ENCODE measurements around the gene USP37. TPM values are rescaled to one million over a fixed set of nuclear protein-coding genes. Genes with fewer than 3 reads are reported as not detected.

USP37 gene
- polyA plus RNA-seq, 2 of the 4 experiments (the other 2 are of a cell fraction) = 5.1 to 12.8 TPM

- ATAC-seq = no peak
- 82% methylated on average over 24 of the region's 24 CpGs for WGBS (ENCODE audit: missing lambda C conversion rate)
- Histone ChIP-seq H3K4me1 (no peaks in the 10 kb centered on the region), H3K9me3 (no peaks in the 10 kb centered on the region), H3K4me2 (no peak overlapping the region), H3K27ac (no peak overlapping the region), H3K4me3 (no peak overlapping the region)
- CTCF ChIA-PET = no interaction called here
- DNase-seq (ENCODE audit: low read depth in 1 of 2, low spot score in 1 of 2) = no peak
- TF ChIP-seq HEYL (CRISPR knock-in tag; IDR thresholded peaks at IDR 0.05) = no peak
- TF ChIP-seq TP53 (CRISPR knock-in tag; IDR thresholded peaks at IDR 0.05) = no peak
- no peak for TF ChIP-seq ZC3H11A (IDR thresholded peaks at IDR 0.05)
- no peak for TF ChIP-seq ZNF302 (CRISPR knock-in tag; IDR thresholded peaks at IDR 0.05)
- TF ChIP-seq NR3C1 (IDR thresholded peaks at IDR 0.05) = no peak
- TF ChIP-seq SREBF2 (IDR thresholded peaks at IDR 0.05) = no peak
- no peak for TF ChIP-seq NFE2L2 (conservative IDR thresholded peaks at IDR 0.05; ENCODE audit: low read length)
- TF ChIP-seq HOXA7 (CRISPR knock-in tag; IDR thresholded peaks at IDR 0.05) = no peak
- TF ChIP-seq RNF2 (IDR thresholded peaks at IDR 0.05; ENCODE audit: borderline replicate concordance, low read depth) = no peak
- no peak for TF ChIP-seq EP300 (IDR thresholded peaks at IDR 0.05)
- no peak for TF ChIP-seq PHF8 (IDR thresholded peaks at IDR 0.05; ENCODE audit: borderline replicate concordance, low read depth)
- no peak for TF ChIP-seq KDM5A (IDR thresholded peaks at IDR 0.05)
- TF ChIP-seq RARB (CRISPR knock-in tag; IDR thresholded peaks at IDR 0.05) = no peak
- no peak for TF ChIP-seq POLR2A (IDR thresholded peaks at IDR 0.05; ENCODE audit: low read length)
- no peak for TF ChIP-seq CHD2 (IDR thresholded peaks at IDR 0.05; ENCODE audit: low read length, partially characterized antibody)
- TF ChIP-seq, protein P1, sequence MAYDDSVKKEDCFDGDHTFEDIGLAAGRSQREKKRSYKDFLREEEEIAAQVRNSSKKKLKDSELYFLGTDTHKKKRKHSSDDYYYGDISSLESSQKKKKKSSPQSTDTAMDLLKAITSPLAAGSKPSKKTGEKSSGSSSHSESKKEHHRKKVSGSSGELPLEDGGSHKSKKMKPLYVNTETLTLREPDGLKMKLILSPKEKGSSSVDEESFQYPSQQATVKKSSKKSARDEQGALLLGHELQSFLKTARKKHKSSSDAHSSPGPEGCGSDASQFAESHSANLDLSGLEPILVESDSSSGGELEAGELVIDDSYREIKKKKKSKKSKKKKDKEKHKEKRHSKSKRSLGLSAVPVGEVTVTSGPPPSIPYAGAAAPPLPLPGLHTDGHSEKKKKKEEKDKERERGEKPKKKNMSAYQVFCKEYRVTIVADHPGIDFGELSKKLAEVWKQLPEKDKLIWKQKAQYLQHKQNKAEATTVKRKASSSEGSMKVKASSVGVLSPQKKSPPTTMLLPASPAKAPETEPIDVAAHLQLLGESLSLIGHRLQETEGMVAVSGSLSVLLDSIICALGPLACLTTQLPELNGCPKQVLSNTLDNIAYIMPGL (CRISPR knock-in tag; IDR thresholded peaks at IDR 0.05; ENCODE audit: borderline replicate concordance) = no peak
- no peak for TF ChIP-seq RCOR1 (IDR thresholded peaks at IDR 0.05; ENCODE audit: low read depth, low read length)
- TF ChIP-seq CEBPB (IDR thresholded peaks at IDR 0.05) = no peak
- TF ChIP-seq TFCP2L1 (CRISPR knock-in tag; IDR thresholded peaks at IDR 0.05) = no peak
- POLR2A ChIA-PET = no interaction called here
- no peak for FAIRE-seq
Measured at GRCh38 chr2:218428846-218429558, 139.1 kb downstream of the USP37 start.

GRCh38 chr2:218427741-218428140, 140.4 kb downstream of the USP37 start:
- ATAC-seq (no peak), DNase-seq (ENCODE audit: low read depth in 1 of 2, low spot score in 1 of 2) (no peak), FAIRE-seq (no peak)
- TF ChIP-seq MAZ (IDR thresholded peaks at IDR 0.05; ENCODE audit: borderline replicate concordance, low read depth, low read length) (no peak), RAD21 (conservative IDR thresholded peaks at IDR 0.05 in 1 of 2, IDR thresholded peaks at IDR 0.05 in 1 of 2) (no peak), JUNB (IDR thresholded peaks at IDR 0.05) (no peak), GATA3 (IDR thresholded peaks at IDR 0.05; ENCODE audit: borderline replicate concordance) (no peak), HOXB13 (CRISPR knock-in tag; IDR thresholded peaks at IDR 0.05; ENCODE audit: low read depth) (no peak), EP300 (IDR thresholded peaks at IDR 0.05) (no peak), POLR2A (IDR thresholded peaks at IDR 0.05; ENCODE audit: low read length) (no peak), BCL3 (IDR thresholded peaks at IDR 0.05) (no peak), SREBF2 (IDR thresholded peaks at IDR 0.05) (no peak), EHF (CRISPR knock-in tag; IDR thresholded peaks at IDR 0.05) (no peak), ZSCAN20 (CRISPR knock-in tag; IDR thresholded peaks at IDR 0.05) (no peak), RFX5 (IDR thresholded peaks at IDR 0.05) (no peak), ZC3H11A (IDR thresholded peaks at IDR 0.05) (no peak)
- TF ChIP-seq, protein P2, sequence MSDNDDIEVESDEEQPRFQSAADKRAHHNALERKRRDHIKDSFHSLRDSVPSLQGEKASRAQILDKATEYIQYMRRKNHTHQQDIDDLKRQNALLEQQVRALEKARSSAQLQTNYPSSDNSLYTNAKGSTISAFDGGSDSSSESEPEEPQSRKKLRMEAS (IDR thresholded peaks at IDR 0.05) = no peak
- TF ChIP-seq, protein P3, sequence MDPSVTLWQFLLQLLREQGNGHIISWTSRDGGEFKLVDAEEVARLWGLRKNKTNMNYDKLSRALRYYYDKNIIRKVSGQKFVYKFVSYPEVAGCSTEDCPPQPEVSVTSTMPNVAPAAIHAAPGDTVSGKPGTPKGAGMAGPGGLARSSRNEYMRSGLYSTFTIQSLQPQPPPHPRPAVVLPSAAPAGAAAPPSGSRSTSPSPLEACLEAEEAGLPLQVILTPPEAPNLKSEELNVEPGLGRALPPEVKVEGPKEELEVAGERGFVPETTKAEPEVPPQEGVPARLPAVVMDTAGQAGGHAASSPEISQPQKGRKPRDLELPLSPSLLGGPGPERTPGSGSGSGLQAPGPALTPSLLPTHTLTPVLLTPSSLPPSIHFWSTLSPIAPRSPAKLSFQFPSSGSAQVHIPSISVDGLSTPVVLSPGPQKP (IDR thresholded peaks at IDR 0.05; ENCODE audit: low read depth, low read length) = no peak
- Histone ChIP-seq H3K9me3 (no peaks in the 10 kb centered on the region), H3K27ac (no peak overlapping the region), H3K4me2 (no peak overlapping the region), H3K4me3 (no peak overlapping the region), H3K4me1 (no peaks in the 10 kb centered on the region)
- ChIA-PET CTCF (no interaction called here), POLR2A (no interaction called here)
- 67% methylated on average over 10 of the region's 11 CpGs for WGBS (ENCODE audit: missing lambda C conversion rate)
